ENCODE measurements around the gene NRXN2.

DNA sequence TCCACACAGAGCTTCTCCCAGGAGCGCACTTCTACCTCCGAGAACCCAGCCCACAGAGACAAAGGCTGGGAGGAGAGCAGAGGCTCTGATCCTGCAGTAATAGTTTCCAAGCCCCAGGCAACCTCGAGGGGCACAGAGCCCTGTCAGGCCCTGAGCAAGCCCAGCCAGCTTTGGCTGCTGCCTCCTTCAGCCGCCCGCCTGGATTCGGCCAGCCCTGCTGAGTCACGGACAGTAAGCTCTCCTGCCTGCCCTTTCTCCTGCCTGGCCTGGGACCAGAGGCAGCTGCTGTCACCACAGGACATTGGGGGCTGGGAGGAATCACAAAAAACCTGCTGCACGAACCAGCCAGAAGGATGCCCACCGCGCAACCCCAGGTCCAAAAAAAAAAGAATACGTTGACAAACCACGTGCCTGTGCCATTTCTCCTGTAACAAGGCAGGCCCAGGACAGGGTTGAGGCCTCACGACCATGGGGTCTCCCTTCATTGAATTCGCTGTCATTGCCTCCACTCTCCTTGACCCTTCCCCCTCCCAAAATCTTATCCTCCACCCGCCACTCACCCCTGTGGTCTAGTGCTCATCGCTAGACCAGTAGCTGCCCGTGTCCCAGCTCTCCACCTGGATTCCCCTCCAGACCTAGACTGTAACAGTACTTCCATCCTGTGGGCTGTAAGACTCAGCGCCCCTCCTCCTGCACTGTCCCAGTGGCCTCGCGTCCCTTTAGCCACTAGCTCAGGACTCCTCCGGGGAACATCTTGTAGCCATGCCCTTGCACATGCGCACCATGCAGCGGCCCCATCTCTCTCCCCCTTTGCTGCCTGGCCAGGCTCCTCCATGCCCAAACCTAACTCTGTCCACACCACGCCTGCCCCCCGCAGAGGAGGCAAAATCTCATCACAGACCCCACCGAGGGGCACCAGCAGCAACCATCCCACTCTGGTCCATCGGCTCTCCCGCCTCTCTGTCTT lies 139.4 kb downstream of the NRXN2 start:
- TF ChIP-seq, protein P1, sequence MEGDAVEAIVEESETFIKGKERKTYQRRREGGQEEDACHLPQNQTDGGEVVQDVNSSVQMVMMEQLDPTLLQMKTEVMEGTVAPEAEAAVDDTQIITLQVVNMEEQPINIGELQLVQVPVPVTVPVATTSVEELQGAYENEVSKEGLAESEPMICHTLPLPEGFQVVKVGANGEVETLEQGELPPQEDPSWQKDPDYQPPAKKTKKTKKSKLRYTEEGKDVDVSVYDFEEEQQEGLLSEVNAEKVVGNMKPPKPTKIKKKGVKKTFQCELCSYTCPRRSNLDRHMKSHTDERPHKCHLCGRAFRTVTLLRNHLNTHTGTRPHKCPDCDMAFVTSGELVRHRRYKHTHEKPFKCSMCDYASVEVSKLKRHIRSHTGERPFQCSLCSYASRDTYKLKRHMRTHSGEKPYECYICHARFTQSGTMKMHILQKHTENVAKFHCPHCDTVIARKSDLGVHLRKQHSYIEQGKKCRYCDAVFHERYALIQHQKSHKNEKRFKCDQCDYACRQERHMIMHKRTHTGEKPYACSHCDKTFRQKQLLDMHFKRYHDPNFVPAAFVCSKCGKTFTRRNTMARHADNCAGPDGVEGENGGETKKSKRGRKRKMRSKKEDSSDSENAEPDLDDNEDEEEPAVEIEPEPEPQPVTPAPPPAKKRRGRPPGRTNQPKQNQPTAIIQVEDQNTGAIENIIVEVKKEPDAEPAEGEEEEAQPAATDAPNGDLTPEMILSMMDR (IDR thresholded peaks at IDR 0.05) = no peak
- no peak for TF ChIP-seq POLR2A (IDR thresholded peaks at IDR 0.05)

All from heart left ventricle (tissue), 13 donors.